ENCODE data around the gene GCC2. TPM values are rescaled to one million over a fixed set of nuclear protein-coding genes. Genes with fewer than 3 reads are reported as not detected.

GCC2 gene
- total and polyA plus RNA-seq, 2 donors (not counting 3 experiments of a cell fraction or from before 2014, with no cell fraction given) = 4.1 to 38.7 TPM

DNA sequence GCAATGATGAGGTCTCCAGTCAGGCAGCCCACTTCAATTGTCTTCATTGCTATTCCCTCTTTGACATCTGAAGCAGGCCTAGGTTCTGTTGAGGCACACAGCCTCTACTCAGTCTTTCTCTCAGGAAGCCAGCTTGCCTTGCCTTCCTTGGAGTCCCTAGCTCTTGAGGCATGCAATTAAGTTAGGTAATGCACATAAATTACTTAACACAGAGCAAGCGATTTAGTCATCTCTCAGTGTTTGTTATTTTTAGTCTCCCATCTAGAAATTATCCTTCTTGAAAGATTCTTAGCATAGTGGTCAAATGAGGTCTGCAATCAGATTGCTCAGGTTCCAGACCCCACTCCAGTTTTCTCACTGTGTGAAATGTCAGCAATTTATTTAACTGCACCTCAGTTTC is 39.2 kb upstream of the GCC2 start:
- no peaks in the 10 kb centered on the region for H3K4me1 ChIP-seq (ENCODE audit: control insufficient read depth, extremely low read depth, insufficient read depth, low read length)
- no peak for FAIRE-seq
- H3K27ac ChIP-seq (ENCODE audit: insufficient read depth, low read depth, low read length) = no peak overlapping the region
- H3K79me2 ChIP-seq (ENCODE audit: control insufficient read depth, insufficient read depth, low read length) = no peaks in the 10 kb centered on the region
- intact Hi-C loops (cut with micrococcal nuclease) (no loop called here), dilution Hi-C loops (cut with MboI; ENCODE audit: extremely low pct_ligation_motif_present, low sequenced_read_pairs) (no loop called here)
- no peaks in the 10 kb centered on the region for H4K20me1 ChIP-seq (replicated peaks; ENCODE audit: control insufficient read depth, extremely low read depth, insufficient read depth, low read length)
- POLR2A ChIA-PET = no interaction called here
- H3K36me3 ChIP-seq (ENCODE audit: control insufficient read depth in 2 of 2, extremely low read depth in 1 of 2, insufficient read depth in 2 of 2, low read length in 2 of 2) = no peaks in the 10 kb centered on the region
- no peak overlapping the region for H3K9ac ChIP-seq (replicated peaks; ENCODE audit: extremely low read depth, insufficient read depth, low read length)
- no peak for DNase-seq (ENCODE audit: low read depth, low spot score)
- no TSS peak for BruUV-seq (replicated peaks)
- H3K9me3 ChIP-seq (replicated peaks; ENCODE audit: control insufficient read depth, insufficient read depth, low read length) = no peaks in the 10 kb centered on the region
- no peak overlapping the region for H3K4me3 ChIP-seq (replicated peaks in 1 of 3; ENCODE audit: insufficient read depth in 1 of 3, low read depth in 1 of 3, low read length in 3 of 3)
- peaks cover 0 to 11% of the 10 kb centered on the region in 2 experiments for H3K27me3 ChIP-seq (ENCODE audit: control insufficient read depth in 2 of 2, insufficient read depth in 2 of 2, low read length in 2 of 2)
- no peaks in the 10 kb centered on the region for H3K9me1 ChIP-seq (replicated peaks; ENCODE audit: control insufficient read depth, extremely low read depth, insufficient read depth, low read length)
- H3K4me2 ChIP-seq (ENCODE audit: insufficient read depth, low read length) = no peak overlapping the region
- TF ChIP-seq GATA2 (IDR thresholded peaks at IDR 0.05; ENCODE audit: insufficient read depth, insufficient read length, low read depth, low read length) (no peak), POLR2AphosphoS5 (IDR thresholded peaks at IDR 0.05; ENCODE audit: insufficient read depth, low read depth, low read length) (no peak), FOS (IDR thresholded peaks at IDR 0.05; ENCODE audit: borderline replicate concordance, insufficient read depth, low read length) (no peak), EZH2 (IDR thresholded peaks at IDR 0.05; ENCODE audit: borderline replicate concordance, low read depth, low read length, severe bottlenecking) (no peak), JUN (IDR thresholded peaks at IDR 0.05; ENCODE audit: borderline replicate concordance, insufficient read depth, insufficient read length, low read depth) (no peak), MYC (IDR thresholded peaks at IDR 0.05; ENCODE audit: low read depth, low read length) (no peak), POLR2A (IDR thresholded peaks at IDR 0.05; ENCODE audit: low read depth, low read length) (no peak)
- TF ChIP-seq, protein P1, sequence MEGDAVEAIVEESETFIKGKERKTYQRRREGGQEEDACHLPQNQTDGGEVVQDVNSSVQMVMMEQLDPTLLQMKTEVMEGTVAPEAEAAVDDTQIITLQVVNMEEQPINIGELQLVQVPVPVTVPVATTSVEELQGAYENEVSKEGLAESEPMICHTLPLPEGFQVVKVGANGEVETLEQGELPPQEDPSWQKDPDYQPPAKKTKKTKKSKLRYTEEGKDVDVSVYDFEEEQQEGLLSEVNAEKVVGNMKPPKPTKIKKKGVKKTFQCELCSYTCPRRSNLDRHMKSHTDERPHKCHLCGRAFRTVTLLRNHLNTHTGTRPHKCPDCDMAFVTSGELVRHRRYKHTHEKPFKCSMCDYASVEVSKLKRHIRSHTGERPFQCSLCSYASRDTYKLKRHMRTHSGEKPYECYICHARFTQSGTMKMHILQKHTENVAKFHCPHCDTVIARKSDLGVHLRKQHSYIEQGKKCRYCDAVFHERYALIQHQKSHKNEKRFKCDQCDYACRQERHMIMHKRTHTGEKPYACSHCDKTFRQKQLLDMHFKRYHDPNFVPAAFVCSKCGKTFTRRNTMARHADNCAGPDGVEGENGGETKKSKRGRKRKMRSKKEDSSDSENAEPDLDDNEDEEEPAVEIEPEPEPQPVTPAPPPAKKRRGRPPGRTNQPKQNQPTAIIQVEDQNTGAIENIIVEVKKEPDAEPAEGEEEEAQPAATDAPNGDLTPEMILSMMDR (IDR thresholded peaks at IDR 0.05; ENCODE audit: extremely low read depth in 1 of 2, insufficient read depth in 1 of 2, low read depth in 1 of 2, low read length in 2 of 2) = no peak
- TF ChIP-seq, protein P2, sequence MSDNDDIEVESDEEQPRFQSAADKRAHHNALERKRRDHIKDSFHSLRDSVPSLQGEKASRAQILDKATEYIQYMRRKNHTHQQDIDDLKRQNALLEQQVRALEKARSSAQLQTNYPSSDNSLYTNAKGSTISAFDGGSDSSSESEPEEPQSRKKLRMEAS (IDR thresholded peaks at IDR 0.05; ENCODE audit: insufficient read depth, insufficient read length) = no peak
- no peak overlapping the region for H2AFZ ChIP-seq (ENCODE audit: low read depth, low read length)
- CTCF ChIA-PET = interaction anchor here (1.3 kb wide), 1 partner anchor 12 kb away, joined by 3 read pairs; no protein-coding TSS in a partner anchor
